MM.1S (cell line): Measurements from ENCODE around the gene GNG12.

Source experiments
- DNase-seq: peaks from one replicate; pipeline ENCODE4 v3.0.0-alpha.2; 2015
- H2AFZ ChIP-seq: fragments of 300-600 bp; sonication (generic); 2 replicates; pipeline ENCODE4 v1.6.0; 2016; ENCODE audit warnings: antibody characterized with exemption, low read length
- H3F3A ChIP-seq: fragments of 300-600 bp; sonication (generic); 2 replicates; pipeline ENCODE4 v1.6.1; 2016; ENCODE audit warnings: mild to moderate bottlenecking, antibody characterized with exemption, low read length, moderate library complexity, mixed read lengths; ENCODE audit not compliant: insufficient read depth
- H3K27ac ChIP-seq: fragments of 300-600 bp; sonication (generic); 2 replicates; pipeline ENCODE4 v1.5.1; 2016; ENCODE audit warnings: mild to moderate bottlenecking, low read length
- H3K27me3 ChIP-seq: fragments of 300-600 bp; sonication (generic); replicated peaks from 2 replicates; pipeline ENCODE4 v1.6.0; 2016; ENCODE audit warnings: low read length; ENCODE audit not compliant: insufficient read depth
- H3K36me3 ChIP-seq: fragments of 300-600 bp; sonication (generic); replicated peaks from 2 replicates; pipeline ENCODE4 v1.6.1; 2016; ENCODE audit warnings: mild to moderate bottlenecking, low read length, mixed read lengths; ENCODE audit not compliant: insufficient read depth
- H3K4me1 ChIP-seq: fragments of 300-600 bp; sonication (generic); 2 replicates; pipeline ENCODE4 v1.6.1; 2016; ENCODE audit warnings: low read length, mixed read lengths
- H3K4me2 ChIP-seq: fragments of 300-600 bp; sonication (generic); 2 replicates; pipeline ENCODE4 v1.6.0; 2016; ENCODE audit warnings: low read depth, low read length
- H3K4me3 ChIP-seq: fragments of 300-600 bp; sonication (generic); 2 replicates; pipeline ENCODE4 v1.5.1; 2016; ENCODE audit warnings: low read length, mixed read lengths
- H3K79me2 ChIP-seq: fragments of 300-600 bp; sonication (generic); 2 replicates; pipeline ENCODE4 v1.6.1; 2016; ENCODE audit warnings: mixed run types, low read length, mixed read lengths
- H3K9ac ChIP-seq: fragments of 300-600 bp; sonication (generic); 2 replicates; pipeline ENCODE4 v1.6.1; 2016; ENCODE audit warnings: low read length, mixed read lengths
- H3K9me2 ChIP-seq: fragments of 300-600 bp; sonication (generic); replicated peaks from 2 replicates; pipeline ENCODE4 v1.6.1; 2016; ENCODE audit warnings: mild to moderate bottlenecking, low read length, mixed read lengths; ENCODE audit not compliant: insufficient read depth
- H3K9me3 ChIP-seq: fragments of 300-600 bp; sonication (generic); replicated peaks from 2 replicates; pipeline ENCODE4 v1.6.1; 2016; ENCODE audit warnings: mild to moderate bottlenecking, low read length, mixed read lengths; ENCODE audit not compliant: insufficient read depth
- H4K20me1 ChIP-seq: fragments of 300-600 bp; sonication (generic); 2 replicates; pipeline ENCODE4 v1.6.1; 2016; ENCODE audit warnings: mild to moderate bottlenecking, low read length, moderate library complexity, mixed read lengths; ENCODE audit not compliant: insufficient read depth
- EZH2 ChIP-seq: fragments of 300-600 bp; sonication (generic); optimal IDR thresholded peaks from 2 replicates; pipeline ENCODE3; 2017; ENCODE audit warnings: low read depth, mild to moderate bottlenecking, antibody characterized with exemption, low read length, mixed read lengths
- EZH2phosphoT487 ChIP-seq: fragments of 300-600 bp; sonication (generic); IDR thresholded peaks from 2 replicates; pipeline ENCODE4 v1.6.1; 2018; ENCODE audit warnings: antibody characterized with exemption, low read length
- TF ChIP-seq, protein P1 (sequence below): fragments of 300-600 bp; sonication (generic); IDR thresholded peaks from 2 replicates; pipeline ENCODE4 v1.5.1; 2016; ENCODE audit warnings: antibody characterized with exemption, low read length, mixed read lengths

Gene GNG12

DNA sequence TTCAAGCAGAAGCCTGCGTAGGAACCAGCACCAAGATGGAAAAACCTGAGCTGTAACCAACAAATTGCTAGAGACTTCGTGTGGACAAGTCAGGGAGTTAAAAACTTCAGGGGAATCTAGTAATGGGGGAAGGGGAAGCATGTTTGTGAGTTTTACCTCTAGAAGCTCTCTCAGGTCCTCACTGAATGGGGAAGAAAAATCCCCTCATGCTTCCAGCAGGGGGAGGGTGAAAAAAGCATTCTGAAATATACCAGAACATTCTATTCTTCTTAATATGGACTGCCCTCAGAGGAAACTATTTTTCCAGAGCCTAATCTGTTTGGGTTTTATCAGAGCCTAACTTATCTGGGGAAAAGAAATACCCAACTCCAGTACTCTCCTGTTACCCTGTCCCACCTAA, 28.6 kb downstream of the GNG12 start:
- Histone ChIP-seq H3K9me3 (no peaks in the 10 kb centered on the region), H3K4me2 (no peak overlapping the region)

GRCh38 chr1:67803380-67804279, 29.6 kb downstream of the GNG12 start:
- Histone ChIP-seq H3K9me3 (no peaks in the 10 kb centered on the region), H3K9ac (no peak overlapping the region), H2AFZ (no peak overlapping the region), H4K20me1 (no peaks in the 10 kb centered on the region), H3K36me3 (no peaks in the 10 kb centered on the region), H3K4me1 (no peaks in the 10 kb centered on the region), H3K4me2 (no peak overlapping the region), H3K79me2 (no peaks in the 10 kb centered on the region), H3F3A (no peaks in the 10 kb centered on the region), H3K9me2 (no peaks in the 10 kb centered on the region), H3K4me3 (no peak overlapping the region), H3K27me3 (no peaks in the 10 kb centered on the region), H3K27ac (no peak overlapping the region)
- TF ChIP-seq, protein P1, sequence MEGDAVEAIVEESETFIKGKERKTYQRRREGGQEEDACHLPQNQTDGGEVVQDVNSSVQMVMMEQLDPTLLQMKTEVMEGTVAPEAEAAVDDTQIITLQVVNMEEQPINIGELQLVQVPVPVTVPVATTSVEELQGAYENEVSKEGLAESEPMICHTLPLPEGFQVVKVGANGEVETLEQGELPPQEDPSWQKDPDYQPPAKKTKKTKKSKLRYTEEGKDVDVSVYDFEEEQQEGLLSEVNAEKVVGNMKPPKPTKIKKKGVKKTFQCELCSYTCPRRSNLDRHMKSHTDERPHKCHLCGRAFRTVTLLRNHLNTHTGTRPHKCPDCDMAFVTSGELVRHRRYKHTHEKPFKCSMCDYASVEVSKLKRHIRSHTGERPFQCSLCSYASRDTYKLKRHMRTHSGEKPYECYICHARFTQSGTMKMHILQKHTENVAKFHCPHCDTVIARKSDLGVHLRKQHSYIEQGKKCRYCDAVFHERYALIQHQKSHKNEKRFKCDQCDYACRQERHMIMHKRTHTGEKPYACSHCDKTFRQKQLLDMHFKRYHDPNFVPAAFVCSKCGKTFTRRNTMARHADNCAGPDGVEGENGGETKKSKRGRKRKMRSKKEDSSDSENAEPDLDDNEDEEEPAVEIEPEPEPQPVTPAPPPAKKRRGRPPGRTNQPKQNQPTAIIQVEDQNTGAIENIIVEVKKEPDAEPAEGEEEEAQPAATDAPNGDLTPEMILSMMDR: no peak
- TF ChIP-seq EZH2phosphoT487 (no peak), EZH2 (no peak)
- no peak for DNase-seq

More for the DNA sequence above, 28.6 kb downstream of the GNG12 start:
- DNase-seq: no peak
- no peak for TF ChIP-seq EZH2
- TF ChIP-seq EZH2phosphoT487: no peak
- TF ChIP-seq, protein P1: no peak
- Histone ChIP-seq H3K9me2 (no peaks in the 10 kb centered on the region), H3K9ac (no peak overlapping the region), H3K36me3 (no peaks in the 10 kb centered on the region), H4K20me1 (no peaks in the 10 kb centered on the region), H3K79me2 (no peaks in the 10 kb centered on the region), H3K4me1 (no peaks in the 10 kb centered on the region), H2AFZ (no peak overlapping the region), H3K4me3 (no peak overlapping the region), H3K27me3 (no peaks in the 10 kb centered on the region), H3F3A (no peaks in the 10 kb centered on the region), H3K27ac (no peak overlapping the region)

DNA sequence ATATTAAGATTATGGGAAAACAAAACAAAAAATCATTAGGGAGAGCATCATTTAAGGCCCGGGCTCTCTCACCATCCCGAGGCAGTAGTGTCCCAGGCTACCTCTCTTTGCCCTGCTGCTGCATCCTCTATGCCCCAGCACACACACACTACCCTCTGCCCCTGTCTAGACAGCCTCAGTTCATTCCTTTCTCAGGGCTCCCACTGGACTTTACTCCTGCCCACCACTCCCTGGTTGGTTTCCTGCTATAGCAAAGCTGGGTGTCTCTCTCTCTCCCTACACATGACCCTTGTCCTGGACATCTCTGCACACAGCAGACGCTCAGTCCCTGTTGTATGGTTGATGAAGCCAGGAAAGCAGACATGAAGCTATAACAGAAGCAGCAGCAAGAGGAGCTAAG, 30.7 kb downstream of the GNG12 start:
- TF ChIP-seq, protein P1: no peak
- TF ChIP-seq EZH2phosphoT487: no peak
- no peak for TF ChIP-seq EZH2
- H2AFZ ChIP-seq: no peak overlapping the region
- H3K9me2 ChIP-seq: no peaks in the 10 kb centered on the region
- no peaks in the 10 kb centered on the region for H3F3A ChIP-seq
- no peak for DNase-seq
- no peak overlapping the region for H3K4me3 ChIP-seq
- no peak overlapping the region for H3K27ac ChIP-seq
- H3K4me1 ChIP-seq: no peaks in the 10 kb centered on the region
- H3K36me3 ChIP-seq: no peaks in the 10 kb centered on the region
- H3K9me3 ChIP-seq: no peaks in the 10 kb centered on the region
- H3K4me2 ChIP-seq: no peak overlapping the region
- H3K9ac ChIP-seq: no peak overlapping the region
- H3K27me3 ChIP-seq: no peaks in the 10 kb centered on the region
- H4K20me1 ChIP-seq: no peaks in the 10 kb centered on the region
- H3K79me2 ChIP-seq: no peaks in the 10 kb centered on the region
